Astrocyte of the spinal cord (primary cell): ENCODE data around the gene MTCH1.

Experiments used
- DNase-seq: peaks from one replicate; pipeline ENCODE4 v3.0.0; 2011; ENCODE audit warnings: low read depth, low spot score
- H3K4me3 ChIP-seq: 2 replicates; pipeline ENCODE4 v1.5.1; 2011; ENCODE audit warnings: low read depth, mild to moderate bottlenecking, low read length, moderate library complexity
- CTCF ChIP-seq: IDR thresholded peaks from 2 replicates; pipeline ENCODE4 v1.5.1; 2012; ENCODE audit warnings: low read depth, mild to moderate bottlenecking, low read length, inconsistent platforms
- in situ Hi-C: cut with HindIII; loops from 2 replicates; pipeline ENCODE4 v1.10.0; 2017; ENCODE audit warnings: low sequenced_read_pairs

MTCH1 gene

DNA sequence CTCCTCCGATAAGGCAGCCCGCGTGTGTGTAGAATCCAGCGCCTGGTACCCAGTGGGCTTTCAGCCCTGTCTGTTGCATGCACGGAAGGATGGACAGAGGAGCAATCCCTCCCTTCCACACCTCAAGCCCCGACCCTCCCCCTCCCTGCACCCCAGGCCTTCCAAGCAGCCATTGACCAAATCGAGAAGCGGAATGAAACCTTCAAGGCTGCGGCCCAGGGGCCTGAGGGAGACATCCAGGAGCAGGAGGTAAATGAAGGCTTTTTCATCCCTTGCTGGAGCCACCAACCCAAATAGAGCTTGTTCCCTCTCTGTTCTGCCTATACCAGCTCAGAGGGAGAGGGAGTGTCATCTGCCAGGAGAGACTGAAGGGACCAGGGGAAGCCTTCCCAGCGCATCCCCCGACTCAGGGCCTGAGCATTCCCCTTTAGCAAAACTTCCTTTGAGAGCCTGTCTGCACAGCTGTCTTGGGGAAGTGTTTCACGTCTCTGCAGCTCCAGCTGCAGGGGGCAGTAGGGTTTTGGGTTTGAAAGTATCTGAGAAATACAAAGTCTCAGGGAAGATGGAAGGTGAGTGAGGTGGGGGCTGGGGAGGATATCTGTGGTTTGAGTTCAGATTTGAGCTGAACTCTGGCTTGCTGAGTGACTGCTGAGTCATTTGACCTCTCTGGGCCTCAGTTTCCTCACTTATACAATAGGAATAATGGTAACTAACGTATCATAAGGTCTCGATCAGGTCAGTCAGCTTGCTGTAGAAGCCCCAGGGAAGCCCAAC lies 35.5 kb upstream of the MTCH1 start:
- no peak overlapping the region for H3K4me3 ChIP-seq
- in situ Hi-C loops: no loop called here
- TF ChIP-seq CTCF: peak; percentile 69
- peak; percentile 63 for DNase-seq

- DNase-seq: no peak
- in situ Hi-C loops: no loop called here
- no peak overlapping the region for H3K4me3 ChIP-seq
- TF ChIP-seq CTCF: no peak
These were observed 34.8 kb upstream of the MTCH1 start for GRCh38 chr6:37020812-37021211.

DNA sequence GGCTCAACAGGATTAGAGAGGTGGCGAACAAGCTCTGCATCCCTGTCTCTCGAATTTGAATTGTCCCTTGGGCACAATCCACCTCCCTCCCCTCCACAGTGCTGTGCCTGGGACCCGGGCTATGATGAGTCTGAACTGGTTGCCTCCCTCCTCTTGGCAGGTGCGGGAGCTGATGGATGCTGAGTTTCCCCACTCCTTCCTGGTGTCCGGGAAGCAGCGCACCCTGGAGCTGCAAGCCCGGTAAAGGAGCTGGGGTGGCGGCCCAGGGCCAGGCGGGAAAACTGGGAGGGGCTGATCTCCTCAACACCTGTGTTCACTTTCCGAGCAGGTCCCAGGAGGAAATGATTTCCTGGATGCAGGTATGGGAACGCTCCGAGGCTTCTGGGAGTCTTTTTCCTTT lies 34.4 kb upstream of the MTCH1 start:
- in situ Hi-C loops: no loop called here
- no peak for TF ChIP-seq CTCF
- DNase-seq: no peak
- no peak overlapping the region for H3K4me3 ChIP-seq

DNA sequence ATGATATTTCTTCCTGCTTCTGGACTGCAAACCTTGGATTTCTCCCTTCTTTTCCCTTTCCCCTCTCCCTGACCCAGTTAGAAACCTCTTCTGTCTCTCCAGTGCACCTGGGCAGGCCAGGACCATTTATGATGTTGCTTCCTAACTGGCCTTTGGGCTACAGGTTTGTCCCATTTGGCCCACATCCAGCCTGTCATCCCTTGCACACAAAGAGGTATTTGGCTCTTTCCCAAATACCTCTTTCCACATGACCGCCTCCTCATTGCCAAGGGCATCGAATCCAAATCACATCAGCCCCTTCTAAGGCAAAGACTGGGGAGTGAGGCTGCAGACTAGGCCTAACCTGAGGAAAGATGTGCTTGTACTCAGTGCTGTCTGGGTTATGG lies 33.1 kb upstream of the MTCH1 start:
- in situ Hi-C loops: no loop called here
- no peak for TF ChIP-seq CTCF
- no peak for DNase-seq
- no peak overlapping the region for H3K4me3 ChIP-seq

DNA sequence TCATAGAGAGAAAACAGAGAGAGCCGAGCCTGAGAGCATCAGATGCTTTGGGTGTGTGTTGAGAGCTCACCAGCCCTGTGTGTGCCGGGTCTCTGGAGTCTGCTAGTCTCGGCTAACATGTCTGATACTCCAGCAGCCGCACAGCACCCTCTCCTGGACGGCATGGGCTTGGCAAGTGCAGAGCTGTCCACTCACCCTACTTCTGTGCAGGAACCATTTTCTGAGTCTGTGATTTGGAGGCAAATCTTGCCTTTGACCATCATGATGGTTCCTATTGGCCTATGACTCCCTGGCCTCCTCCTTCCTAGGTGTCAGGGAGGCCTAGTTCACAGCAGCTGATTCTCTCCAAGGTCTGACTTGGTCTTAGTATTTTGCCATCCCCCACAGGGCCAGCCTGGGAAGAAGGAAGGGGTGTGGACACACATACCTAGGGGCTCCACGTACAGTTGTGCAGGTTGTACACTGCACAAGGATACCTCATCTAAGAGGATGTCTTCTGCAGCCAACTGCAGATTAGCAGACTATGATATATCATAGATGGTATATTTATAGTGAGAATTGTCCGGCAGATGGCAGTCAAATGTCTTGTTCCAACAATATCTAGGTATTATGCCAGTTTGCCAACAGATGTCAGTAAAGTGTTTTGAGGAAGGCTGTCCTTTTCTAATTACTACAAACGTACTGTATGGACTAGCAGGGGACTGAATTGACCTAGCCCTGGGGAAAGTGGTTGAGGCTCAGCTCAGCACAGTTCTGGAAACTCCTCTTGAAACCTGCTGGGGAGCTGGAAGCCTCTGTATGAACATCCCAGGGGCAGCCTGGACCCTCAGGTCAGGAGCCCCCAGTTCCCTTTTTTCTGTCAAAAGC lies 32.4 kb upstream of the MTCH1 start:
- in situ Hi-C loops: no loop called here
- DNase-seq: peak; percentile 86
- TF ChIP-seq CTCF: peak; percentile 98
- H3K4me3 ChIP-seq: no peak overlapping the region

- DNase-seq: no peak
- no peak for TF ChIP-seq CTCF
- no peak overlapping the region for H3K4me3 ChIP-seq
- in situ Hi-C loops: no loop called here
These were observed 31.7 kb upstream of the MTCH1 start for GRCh38 chr6:37017606-37018197.
